HG02870 (cell line): Measurements from ENCODE around the gene CD300LF.

Experiments
- ATAC-seq: cut with Tn5 transposase; IDR thresholded peaks from one replicate; pipeline ENCODE4 v1.9.1; 2021; ENCODE audit warnings: mild to moderate bottlenecking, moderate library complexity; ENCODE audit not compliant: unreplicated experiment

The CD300LF gene

DNA sequence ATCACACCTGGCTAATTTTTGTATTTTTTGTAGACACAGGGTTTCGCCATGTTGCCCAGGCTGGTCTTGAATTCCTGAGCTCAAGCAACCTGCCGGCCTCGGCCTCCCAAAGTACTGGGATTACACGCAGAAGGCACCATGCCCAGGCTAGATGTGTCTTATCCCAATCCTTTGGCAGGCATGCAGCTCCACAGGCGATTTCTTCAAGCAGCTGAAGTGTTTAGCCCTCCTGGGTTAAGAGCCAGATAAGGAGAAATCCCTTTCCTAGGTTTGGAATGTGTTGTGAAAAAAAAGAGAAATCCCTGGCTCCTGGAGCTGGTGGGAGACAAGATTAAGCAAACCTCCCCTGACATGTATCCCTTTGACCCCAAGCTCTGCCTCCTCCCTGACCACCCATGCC lies 33.7 kb upstream of the CD300LF start:
- ATAC-seq, result no peak

DNA sequence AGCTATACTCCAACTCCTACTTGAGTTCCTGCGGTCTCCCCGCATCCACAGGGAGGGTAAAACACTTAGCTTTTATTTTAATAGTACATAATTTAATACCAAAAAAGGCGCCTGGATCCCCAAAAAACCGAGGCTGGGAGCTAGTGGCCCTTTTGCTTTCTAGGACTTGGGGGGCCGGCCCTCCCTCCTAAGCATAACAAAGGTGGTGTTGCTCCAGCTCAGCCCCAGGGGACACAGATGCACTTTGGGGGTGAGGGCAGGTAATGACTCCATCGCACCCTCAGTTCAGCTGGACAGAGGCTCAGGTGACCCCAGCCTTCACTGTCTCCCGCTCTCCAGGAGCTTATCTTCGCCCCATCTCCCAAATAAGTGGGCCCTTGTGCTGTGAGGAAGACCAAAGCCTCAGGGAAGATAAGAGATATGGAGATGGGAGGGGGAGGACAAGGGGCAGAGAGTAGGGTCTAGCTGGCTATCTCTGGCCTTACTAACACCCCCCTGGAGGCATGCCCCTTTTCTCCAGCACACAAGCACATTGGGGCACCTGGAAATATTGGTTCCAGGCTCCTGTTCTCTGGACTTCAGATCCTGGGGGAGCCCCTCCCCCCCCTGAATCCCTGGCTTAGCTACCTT lies 32.9 kb upstream of the CD300LF start:
- no peak for ATAC-seq

DNA sequence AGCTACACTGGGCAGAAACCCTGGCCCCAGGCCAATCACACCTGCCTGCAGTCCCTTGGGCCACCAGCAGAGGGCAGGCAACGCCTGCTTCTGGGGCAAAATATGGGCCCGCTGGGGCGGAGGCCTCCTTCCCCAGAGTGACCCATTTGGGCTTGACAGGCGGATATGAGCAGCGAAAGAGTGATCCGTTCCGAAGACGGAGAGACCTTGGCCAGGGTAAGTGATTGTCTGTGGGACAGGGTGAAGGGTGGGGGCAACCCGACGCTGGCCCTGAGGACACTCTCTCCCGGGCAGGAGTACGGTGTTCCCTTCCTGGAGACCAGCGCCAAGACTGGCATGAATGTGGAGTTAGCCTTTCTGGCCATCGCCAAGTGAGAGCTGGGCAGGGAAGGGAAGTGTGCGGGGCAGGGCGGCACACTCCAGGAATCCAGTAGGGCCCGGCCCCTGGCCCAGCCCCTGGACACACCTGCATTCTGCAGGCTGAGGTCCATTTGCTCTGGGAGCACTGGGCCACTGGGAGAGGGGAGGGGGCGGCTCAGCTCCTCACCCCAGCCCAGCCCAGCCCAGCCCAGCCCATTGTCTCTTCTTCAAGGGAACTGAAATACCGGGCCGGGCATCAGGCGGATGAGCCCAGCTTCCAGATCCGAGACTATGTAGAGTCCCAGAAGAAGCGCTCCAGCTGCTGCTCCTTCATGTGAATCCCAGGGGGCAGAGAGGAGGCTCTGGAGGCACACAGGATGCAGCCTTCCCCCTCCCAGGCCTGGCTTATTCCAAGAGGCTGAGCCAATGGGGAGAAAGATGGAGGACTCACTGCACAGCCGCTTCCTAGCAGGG lies 32.2 kb upstream of the CD300LF start:
- ATAC-seq, result no peak

DNA sequence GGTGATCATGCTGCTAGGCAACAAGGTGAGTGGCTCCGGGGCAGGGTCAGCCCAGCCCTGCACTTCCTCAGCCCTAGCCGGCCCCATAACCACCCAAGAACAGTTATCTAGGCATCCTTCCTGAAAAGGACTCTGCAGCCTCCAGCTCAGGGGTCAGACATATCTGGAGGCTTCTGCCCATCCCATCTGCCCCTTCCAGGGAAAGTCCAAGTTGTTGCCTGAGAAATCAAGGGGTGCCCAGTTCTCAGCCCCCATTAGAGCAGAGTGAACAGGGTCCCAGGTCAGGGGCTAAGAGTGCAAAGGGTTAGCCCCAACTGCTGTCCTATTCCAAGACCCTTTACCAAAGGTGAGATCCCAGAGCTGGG lies 31.6 kb upstream of the CD300LF start:
- ATAC-seq, result no peak

DNA sequence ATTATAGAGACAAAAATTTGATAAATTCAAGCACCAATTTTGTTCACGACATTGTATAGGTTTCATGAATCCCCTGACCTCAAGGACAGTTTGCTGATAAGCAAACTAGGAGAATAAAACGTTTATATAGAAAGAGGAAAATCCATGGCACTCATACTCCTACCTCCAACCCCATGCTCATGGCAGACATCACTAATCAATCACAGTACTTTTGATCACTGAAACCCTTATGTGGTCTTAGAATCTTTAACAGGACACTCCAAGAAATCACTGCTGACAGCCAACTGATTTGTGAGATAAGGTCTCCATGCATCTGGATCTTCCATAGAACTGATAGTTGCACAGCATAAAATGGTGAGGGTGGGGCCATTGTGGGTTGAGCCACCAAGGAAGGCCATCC lies 31.0 kb upstream of the CD300LF start:
- ATAC-seq, result no peak

DNA sequence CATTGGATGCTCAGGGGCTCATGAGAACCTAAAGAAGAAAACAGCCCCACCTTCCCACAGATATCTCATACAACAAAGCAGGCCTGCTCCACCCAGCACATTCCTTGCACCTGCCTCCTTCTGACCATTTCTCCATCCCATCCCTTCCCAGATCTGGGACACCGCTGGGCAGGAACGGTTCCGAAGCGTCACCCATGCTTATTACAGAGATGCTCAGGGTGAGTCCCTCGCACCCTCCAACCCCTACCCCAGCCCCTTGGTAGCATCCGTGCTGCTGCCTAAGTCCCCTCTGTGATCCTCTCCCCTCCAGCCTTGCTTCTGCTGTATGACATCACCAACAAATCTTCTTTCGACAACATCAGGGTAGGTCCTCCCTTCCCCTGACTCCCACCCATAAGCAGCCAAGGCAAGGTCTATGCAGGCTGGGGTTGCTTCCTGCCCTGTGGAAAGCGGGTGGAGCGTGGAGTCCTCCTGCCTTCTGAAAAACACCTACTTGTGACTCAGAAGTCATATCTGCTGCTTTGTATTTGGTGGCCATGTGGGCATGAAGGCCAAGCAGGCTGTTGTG lies 30.3 kb upstream of the CD300LF start:
- ATAC-seq, result no peak

DNA sequence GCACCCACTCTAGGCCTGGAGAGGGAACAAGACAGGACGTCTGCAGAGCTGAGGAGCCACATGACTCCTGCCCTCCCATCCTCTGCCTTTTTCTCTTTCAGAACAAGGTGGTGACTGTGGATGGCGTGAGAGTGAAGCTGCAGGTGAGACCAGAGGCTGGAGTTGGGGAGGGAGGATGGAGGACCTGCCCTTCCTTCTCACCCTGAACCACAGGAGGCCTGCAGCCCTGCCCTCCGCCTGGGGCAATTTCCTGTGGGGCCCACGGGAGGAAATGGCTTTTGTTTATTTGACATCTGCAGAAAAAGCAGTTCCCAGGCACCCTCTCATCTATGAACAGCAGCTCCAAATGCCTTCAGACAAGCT lies 29.4 kb upstream of the CD300LF start:
- ATAC-seq, result no peak

DNA sequence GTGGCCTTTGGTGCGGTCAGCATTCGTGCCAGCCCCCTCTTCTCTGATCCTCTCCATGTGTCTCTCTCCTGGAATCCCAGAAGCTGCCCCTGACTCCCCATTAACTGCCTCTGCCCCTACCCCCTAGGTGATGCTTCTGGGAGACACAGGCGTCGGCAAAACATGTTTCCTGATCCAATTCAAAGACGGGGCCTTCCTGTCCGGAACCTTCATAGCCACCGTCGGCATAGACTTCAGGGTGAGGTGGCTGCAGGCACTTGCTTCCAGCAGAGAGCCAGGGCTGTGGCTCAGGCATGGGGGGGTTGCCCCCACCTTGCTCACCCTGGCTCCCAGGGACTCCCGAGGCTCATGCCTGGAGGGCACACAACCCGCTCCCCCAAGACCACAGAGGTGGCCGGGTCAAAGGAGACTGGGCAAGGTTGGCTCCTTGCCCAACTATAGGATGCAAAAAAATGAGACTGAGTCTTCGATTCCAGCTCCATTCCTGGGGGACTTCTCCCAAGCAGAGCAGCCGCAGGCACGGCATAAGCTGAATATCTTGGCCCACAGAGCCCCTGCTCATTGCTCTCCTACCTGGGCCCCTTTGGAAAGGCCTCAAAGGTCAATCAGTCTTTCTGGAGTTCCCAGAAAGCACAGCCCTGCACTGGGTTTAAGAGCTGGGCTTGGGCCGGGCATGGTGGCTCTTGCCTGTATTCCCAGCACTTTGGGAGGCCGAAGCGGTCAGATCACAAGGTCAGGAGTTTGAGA lies 28.1 kb upstream of the CD300LF start:
- no peak for ATAC-seq

DNA sequence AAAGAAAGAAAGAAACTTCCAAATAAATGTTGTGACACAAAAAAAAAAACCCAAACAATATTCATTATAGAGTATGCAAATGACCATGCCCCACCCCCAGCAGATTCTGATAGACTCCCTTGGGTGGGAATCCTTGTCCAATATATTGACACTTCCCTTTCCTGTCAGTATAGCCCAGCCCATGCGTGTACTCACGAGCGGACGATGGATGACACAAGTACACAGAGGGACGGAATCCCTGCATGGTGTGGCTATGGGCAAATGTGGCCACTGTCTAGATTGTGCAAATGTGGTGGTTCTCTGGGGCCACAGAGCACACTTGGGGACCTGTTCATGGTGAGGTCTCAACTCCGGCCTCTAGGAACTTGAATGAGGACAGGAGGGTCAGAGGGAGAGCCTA lies 27.4 kb upstream of the CD300LF start:
- ATAC-seq, result no peak

DNA sequence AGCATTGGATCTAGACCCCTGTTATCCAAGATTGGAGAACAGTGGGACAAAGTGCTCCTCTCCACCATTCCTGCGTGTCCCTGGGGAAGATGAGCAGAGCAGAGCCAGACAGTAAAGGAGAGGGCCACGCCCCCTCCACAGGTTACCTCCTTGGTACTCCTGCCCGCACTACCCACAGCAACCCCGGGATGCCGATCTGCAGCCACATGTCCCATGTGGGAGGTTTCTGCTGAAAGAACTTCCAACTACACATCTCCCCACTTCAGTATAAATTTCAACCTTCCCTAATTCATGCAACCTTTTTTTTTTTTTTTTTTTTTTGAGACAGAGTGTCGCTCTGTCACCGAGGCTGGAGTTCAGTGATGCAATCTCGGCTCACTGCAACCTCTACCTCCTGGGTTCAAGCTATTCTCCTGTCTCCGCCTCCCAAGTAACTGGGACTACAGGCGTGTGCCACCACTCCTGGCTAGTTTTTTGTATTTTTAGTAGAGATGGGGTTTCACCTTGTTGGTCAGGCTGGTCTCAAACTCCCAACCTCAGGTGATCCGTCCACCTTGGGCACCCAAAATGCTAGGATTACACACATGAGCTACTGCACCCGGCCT lies 26.6 kb upstream of the CD300LF start:
- no peak for ATAC-seq

DNA sequence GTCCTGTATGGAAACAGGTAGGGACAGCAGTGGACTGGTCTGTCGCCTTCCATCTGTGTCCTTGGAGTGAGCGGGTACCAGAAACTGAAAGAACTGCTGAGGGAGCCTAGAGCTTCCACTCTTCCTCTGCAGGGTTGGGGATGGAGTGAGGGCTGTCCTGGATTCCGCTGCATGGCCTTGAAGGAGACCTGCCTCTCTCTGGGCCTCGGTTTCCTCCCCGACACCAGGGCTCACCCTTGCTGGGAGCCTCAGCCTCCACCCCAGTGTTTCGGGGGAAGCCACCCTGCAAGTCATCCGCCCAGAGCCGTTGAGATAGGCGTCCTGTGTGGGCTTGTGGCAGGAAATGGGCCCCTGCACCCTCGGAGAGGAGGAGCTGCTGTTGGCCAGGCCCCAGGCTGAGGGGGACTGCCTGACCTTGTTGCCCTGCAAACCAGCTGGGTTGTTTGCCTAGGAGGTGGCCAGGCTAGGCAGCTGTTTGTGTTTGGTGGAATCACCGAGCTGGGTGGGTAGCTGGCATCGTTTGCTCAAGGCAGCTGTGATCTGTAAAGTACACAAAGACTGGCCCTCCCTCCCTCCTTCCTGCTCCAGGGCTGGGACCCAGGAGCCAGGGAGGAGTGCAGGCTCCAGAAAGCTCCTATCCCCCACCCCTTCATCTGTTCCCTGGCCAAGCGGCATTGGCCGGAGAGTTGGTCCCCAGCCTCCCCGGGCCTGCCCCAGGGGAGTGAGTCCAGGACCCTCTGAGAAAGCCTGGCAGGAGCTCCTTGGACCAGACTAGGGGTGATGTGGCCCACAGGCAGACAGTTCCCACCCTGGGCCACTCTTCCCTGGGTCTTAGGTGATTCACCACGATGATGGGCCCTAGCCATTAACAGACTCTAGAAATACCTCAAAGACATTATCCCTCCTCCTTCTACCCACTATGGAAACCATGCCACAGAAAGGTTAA lies 25.6 kb upstream of the CD300LF start:
- peak; percentile 52 for ATAC-seq

DNA sequence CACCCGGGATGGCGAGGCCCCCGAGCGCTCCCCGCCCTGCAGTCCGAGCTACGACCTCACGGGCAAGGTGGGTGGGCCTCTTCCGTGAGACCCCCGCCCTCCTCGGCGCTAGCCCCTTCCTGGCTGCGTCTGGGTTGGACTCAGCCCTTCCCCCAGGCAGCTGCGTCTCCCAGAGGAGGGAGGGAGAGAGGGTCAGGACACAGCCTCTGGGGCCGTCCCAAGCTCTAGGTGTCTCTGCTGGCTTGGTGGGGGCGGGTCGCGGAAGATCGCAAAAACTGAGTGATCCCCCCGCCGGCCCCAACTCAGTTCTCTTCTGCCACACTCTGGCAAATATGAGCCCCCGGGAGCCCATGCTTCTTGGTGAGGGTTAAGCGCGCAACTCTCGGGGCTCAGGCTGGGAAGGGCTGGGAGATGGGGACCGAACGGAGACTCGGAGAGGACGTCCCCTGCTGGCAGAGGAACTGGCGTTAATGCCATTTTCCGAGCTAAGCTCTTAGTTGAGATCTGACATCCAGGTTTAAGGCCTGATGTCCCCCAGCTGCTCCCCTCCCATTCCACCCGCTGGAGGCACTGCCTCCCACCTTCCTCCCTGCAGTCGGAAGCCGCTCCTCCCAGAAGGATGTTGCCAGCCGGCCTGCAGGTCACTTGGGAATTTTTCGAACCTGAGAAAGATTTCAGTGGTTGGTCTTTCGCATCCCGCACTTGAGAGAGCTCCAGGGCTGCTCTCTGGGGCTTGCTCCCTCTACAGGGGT lies 24.8 kb upstream of the CD300LF start:
- no peak for ATAC-seq

DNA sequence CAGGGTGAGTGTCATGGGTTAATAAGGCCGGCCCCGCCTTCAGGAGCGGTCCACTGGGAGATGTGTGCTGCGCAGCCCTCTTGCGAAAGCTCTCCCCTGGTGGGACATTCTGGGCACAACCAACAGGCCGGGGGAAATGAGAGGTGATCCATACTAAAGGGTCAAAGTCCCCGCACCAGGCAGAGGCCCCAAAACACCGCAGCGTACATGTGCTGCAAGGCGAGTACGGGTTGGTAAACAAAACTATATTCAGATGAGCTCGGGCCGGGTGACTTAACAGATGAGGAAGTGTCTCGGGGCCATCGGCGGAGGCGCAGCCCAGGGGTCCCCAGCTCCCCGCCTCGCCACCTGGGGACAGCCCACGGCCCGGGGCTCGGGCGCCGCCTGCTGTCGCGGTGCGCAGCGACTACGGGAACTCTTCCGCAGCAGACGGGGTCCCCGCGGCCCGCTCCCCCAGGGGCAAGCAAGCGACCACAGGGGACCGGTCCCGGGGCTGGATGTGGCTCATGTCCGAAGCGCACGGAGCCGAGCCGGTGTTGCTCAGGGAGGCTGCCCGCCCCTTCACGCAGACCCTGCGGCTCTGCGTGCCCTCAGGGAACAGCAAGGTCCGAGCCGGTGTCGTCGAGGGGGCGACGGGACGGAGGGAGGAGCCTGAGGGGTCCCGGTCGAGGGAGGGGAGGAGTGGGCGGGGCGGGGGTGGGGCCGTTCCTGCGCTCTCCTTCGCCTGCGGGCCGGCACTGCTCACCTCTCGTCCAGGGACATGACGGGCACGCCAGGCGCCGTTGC lies 24.0 kb upstream of the CD300LF start, which contains the start of gene RAB37:
TSS of gene RAB37 (plus strand) at position 744 of the 786 bp plus-strand sequence. CDS start at position 761, 17 bp downstream.
- no peak for ATAC-seq

DNA sequence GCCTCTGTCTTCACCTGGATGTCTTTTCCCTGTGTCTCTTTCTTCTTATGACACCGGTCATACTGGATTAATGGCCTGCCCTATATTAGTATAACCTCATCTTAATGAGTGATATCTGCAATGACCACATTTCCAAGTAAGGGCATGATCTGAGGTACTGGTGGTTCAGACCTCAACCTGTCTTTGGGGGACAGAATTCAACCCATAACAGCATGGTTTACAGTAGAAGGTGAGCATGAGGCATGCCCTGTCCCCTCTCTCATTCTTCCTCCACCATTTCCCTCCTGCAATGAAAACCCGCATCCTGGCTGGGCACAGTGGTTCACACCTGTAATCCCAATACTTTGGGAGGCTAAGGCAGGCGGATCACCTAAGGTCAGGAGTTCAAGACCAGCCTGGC lies 21.5 kb upstream of the CD300LF start:
- no peak for ATAC-seq

DNA sequence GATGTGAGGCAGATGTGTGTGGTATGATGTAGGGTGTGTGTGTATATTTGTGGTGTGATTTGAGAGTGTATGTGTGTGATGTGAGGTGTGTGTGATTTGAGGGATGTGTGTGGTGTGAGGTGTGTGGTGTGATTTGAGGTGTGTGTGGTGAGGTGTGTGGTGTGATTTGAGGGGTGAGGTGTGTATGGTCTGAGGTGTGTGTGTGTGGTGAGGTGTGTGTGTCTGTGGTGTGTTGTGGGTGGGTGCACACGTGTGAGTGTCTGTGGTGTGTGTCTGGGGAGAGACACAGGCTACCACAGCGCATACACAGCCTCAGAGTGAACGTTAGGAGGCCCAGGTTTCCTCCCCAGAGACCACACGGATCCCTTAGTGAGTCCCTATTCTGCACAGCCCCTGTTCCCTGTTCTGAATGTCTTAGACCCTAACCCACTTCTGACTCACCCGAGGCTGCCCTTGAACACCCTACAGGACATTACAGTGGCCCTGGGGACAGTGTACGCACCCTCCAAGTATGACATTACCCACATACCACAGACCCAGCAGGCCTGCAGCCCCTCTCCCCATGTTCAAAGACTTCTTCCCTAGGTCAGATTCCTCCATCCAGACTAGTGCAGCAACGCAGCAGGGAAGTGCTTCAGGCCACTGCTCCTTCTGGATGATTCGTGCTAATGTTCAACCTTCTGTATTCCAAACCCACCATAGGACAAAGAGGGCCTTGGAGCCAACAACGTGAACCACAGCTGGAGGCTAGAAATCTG lies 20.8 kb upstream of the CD300LF start:
- no peak for ATAC-seq

DNA sequence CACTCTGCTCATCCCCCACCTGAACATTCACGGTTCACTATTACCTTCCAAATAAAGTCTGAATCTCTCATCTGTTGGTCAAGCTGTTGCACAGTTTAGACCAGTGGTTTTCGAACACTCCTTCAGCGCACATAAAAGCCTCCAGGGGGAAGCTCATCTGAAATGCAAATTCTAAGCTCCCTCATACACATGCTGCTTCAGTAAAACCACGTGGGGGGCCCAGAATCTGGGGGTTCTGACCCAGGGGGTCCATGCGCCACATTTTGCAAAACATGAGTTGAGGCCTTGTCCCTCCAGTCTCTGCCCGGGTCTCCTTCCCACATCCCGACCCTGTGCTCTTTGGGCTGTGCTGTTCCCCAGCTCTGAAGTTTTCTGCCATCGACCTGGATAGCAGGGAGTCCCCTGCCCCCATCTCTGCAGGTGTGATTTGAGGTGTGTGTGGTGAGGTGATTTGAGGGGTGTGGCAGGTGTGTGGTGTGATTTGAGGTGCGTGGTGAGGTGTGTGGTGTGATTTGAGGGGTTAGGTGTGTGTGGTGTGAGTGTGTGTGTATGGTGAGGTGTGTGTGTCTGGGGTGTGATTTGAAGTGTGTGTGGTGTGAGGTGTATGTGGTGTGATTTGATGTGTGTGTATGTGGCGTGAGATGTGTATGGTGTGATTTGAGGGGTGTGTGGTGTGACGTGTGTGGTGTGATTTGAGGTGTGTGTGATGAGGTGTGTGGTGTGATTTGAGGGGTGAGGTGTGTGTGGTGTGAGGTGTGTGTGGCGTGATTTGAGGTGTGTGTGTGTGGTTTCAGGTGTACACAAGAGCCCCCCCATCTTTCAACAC lies 19.5 kb upstream of the CD300LF start:
- no peak for ATAC-seq

DNA sequence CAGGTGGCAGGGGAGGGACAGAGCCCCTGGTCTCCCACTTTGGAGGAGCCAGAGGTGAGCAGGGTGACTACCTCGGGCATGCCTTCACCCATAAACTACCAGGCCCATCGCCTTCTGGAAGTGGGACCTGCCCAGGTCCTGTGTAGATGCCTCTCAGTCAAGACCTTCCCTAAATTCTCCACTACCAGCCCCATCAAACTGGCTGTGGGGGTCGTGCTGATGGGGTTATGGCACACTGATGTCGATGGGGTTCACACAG lies 18.6 kb upstream of the CD300LF start:
- no peak for ATAC-seq
